ENCODE data around the gene KIF17. TPM values are rescaled to one million over a fixed set of nuclear protein-coding genes. Genes with fewer than 3 reads are reported as not detected.

Gene KIF17
- total RNA-seq, 4 donors from 2014 or later = 2.0 to 12.4 (median 4.1) TPM

GRCh38 chr1:20666804-20667203 is 51.0 kb downstream of the KIF17 start:
- TF ChIP-seq CTCF (IDR thresholded peaks at IDR 0.05; ENCODE audit: low read depth) = no peak

GRCh38 chr1:20666146-20666545 is 51.7 kb downstream of the KIF17 start:
- no peak for TF ChIP-seq CTCF (IDR thresholded peaks at IDR 0.05; ENCODE audit: low read depth)

GRCh38 chr1:20665726-20666125 is 52.1 kb downstream of the KIF17 start:
- TF ChIP-seq CTCF (IDR thresholded peaks at IDR 0.05; ENCODE audit: low read depth) = no peak

GRCh38 chr1:20663969-20664715 is 53.7 kb downstream of the KIF17 start:
- TF ChIP-seq CTCF (IDR thresholded peaks at IDR 0.05; ENCODE audit: low read depth) = no peak

GRCh38 chr1:20663365-20663764 is 54.4 kb downstream of the KIF17 start:
- TF ChIP-seq CTCF (IDR thresholded peaks at IDR 0.05; ENCODE audit: low read depth) = no peak

- no peak for TF ChIP-seq CTCF (IDR thresholded peaks at IDR 0.05; ENCODE audit: low read depth)
Measured at GRCh38 chr1:20662110-20662475, 55.7 kb downstream of the KIF17 start.

GRCh38 chr1:20661207-20662109 is 56.3 kb downstream of the KIF17 start, which contains the start of gene DDOST:
Gene DDOST (minus strand): TSS chr1:20661369. CDS start chr1:20661350, 19 bp downstream.
- no peak for TF ChIP-seq CTCF (IDR thresholded peaks at IDR 0.05; ENCODE audit: low read depth)
